Neutrophil (primary cell): Measurements from ENCODE around the gene FRRS1L.

Experiments used
- H3K27ac ChIP-seq: fragments of 200-600 bp; sonication (generic); 2 replicates; pipeline ENCODE4 v1.5.1; 2016; ENCODE audit warnings: mild to moderate bottlenecking, moderate library complexity
- H3K27me3 ChIP-seq: fragments of 200-600 bp; sonication (generic); 2 replicates; pipeline ENCODE4 v1.6.0; 2016; ENCODE audit warnings: mild to moderate bottlenecking
- H3K36me3 ChIP-seq: fragments of 200-600 bp; sonication (generic); 2 replicates; pipeline ENCODE4 v1.5.1; 2017
- H3K4me1 ChIP-seq, 2 experiments: fragments of 200-600 bp in 1 of 2; sonication (generic) in 1 of 2; 1 replicate in 1 of 2; 2 replicates in 1 of 2; pipeline versions ENCODE4 v1.5.1 to v1.6.1; 2013 to 2016; ENCODE audit warnings: low read depth in 1 of 2, low read length in 1 of 2, mild to moderate bottlenecking in 1 of 2, moderate library complexity in 1 of 2; ENCODE audit not compliant: control insufficient read depth in 1 of 2, insufficient read depth in 1 of 2
- H3K4me3 ChIP-seq, 2 experiments: fragments of 200-600 bp in 1 of 2; sonication (generic) in 1 of 2; 1 replicate in 1 of 2; 2 replicates in 1 of 2; pipeline ENCODE4 v1.5.1; 2013 to 2016; ENCODE audit warnings: low read depth in 1 of 2, low read length in 1 of 2, mild to moderate bottlenecking in 1 of 2, moderate library complexity in 1 of 2
- H3K9me3 ChIP-seq: fragments of 200-600 bp; sonication (generic); 2 replicates; pipeline ENCODE4 v1.5.1; 2016
- TF ChIP-seq, protein P1 (sequence below): fragments of 200-600 bp; sonication (generic); IDR thresholded peaks from 2 replicates; pipeline ENCODE4 v1.5.1; 2016; ENCODE audit warnings: antibody characterized with exemption

FRRS1L gene

DNA sequence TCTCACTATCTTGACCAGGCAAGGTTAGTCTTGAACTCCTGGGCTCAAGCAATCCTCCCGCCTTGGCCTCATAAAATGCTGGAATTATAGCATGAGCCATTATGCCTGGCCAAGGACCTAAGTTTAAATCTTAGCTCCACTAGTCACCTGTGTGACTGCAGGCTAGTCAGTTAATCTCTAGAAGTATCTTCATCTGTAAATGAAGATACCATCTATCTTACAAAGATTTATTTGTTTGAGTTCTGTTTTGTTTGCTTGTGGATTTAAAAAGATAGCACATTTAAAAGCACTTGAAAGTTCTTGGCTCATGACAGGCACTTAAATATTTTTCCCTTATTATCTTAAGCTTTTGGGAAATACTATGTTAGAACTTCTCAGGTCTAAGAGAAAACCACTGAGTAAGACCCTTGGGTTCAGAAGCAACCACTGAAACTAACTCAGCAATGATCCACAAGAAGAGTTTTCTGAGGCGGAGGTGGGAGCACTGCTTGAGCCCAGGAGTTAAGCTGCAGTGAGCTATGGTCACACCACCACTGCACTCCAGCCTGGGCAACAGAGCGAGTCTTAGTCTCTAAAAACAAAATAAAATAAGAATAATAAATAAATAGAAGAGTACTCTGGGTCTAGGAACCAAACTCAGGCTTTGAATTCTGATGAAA, 66.4 kb downstream of the FRRS1L start:
- Histone ChIP-seq H3K4me3 (no peak overlapping the region), H3K27me3 (no peaks in the 10 kb centered on the region), H3K4me1 (no peaks in the 10 kb centered on the region), H3K36me3 (no peaks in the 10 kb centered on the region), H3K27ac (no peak overlapping the region), H3K9me3 (no peaks in the 10 kb centered on the region)
- TF ChIP-seq, protein P1, sequence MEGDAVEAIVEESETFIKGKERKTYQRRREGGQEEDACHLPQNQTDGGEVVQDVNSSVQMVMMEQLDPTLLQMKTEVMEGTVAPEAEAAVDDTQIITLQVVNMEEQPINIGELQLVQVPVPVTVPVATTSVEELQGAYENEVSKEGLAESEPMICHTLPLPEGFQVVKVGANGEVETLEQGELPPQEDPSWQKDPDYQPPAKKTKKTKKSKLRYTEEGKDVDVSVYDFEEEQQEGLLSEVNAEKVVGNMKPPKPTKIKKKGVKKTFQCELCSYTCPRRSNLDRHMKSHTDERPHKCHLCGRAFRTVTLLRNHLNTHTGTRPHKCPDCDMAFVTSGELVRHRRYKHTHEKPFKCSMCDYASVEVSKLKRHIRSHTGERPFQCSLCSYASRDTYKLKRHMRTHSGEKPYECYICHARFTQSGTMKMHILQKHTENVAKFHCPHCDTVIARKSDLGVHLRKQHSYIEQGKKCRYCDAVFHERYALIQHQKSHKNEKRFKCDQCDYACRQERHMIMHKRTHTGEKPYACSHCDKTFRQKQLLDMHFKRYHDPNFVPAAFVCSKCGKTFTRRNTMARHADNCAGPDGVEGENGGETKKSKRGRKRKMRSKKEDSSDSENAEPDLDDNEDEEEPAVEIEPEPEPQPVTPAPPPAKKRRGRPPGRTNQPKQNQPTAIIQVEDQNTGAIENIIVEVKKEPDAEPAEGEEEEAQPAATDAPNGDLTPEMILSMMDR: no peak

DNA sequence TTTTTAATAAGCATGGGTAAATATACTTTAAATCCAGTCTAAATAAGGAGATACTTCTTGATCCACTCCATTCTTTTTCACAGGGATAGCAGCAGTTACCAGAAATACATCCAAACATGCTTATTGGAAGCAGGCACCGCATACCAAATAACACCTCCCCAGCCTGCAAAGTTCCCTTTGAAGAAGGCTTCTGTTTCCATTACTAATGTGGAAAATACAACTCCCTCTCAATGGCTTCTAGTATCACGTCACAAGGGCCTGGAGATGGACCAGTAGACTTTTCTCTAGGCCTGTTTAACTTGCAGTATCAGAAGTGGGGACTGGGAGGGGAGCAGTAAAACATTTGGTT, 68.1 kb downstream of the FRRS1L start:
- H3K4me1 ChIP-seq: no peaks in the 10 kb centered on the region
- no peak overlapping the region for H3K4me3 ChIP-seq
- no peaks in the 10 kb centered on the region for H3K9me3 ChIP-seq
- H3K27me3 ChIP-seq: no peaks in the 10 kb centered on the region
- TF ChIP-seq, protein P1: no peak
- peaks cover 4% of the 10 kb centered on the region for H3K36me3 ChIP-seq
- no peak overlapping the region for H3K27ac ChIP-seq

DNA sequence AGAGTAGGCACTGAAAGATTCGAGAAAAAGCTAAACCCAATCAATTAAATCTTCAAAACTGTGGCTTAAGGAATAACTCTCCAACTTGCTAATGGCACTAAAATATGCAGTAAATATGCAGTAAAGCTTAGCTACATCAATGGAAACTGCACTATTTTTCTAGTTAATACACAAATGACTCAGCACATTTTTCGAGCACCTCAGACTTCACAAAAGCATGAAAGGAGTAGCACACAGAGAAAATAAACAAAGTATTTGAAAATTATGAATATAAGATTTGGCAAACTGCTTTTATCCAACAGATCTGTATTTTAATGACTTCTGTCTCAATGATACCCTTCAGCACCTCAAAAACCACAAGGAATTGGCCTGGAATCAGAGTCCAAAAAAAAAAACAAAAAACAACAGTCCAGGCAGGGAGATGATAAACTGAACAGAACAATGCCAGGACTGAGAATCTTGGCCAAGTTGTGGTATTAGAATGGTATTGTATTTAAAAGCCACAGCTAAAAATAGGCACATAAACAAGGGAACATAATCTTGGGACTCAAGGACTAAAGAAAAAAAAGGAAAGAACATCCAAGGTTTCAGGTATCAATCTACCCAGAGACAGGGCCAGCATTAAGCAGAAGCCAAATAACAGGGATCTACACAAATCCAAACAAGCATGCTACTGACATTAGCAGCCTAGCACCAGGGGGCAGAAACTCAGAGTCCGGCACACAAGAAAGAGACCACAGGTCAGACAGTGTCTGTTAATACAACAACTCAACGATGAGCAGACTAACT, 68.7 kb downstream of the FRRS1L start:
- Histone ChIP-seq H3K4me3 (no peak overlapping the region), H3K27me3 (no peaks in the 10 kb centered on the region), H3K9me3 (no peaks in the 10 kb centered on the region), H3K4me1 (no peaks in the 10 kb centered on the region), H3K36me3 (peaks cover 9% of the 10 kb centered on the region), H3K27ac (no peak overlapping the region)
- TF ChIP-seq, protein P1: no peak

DNA sequence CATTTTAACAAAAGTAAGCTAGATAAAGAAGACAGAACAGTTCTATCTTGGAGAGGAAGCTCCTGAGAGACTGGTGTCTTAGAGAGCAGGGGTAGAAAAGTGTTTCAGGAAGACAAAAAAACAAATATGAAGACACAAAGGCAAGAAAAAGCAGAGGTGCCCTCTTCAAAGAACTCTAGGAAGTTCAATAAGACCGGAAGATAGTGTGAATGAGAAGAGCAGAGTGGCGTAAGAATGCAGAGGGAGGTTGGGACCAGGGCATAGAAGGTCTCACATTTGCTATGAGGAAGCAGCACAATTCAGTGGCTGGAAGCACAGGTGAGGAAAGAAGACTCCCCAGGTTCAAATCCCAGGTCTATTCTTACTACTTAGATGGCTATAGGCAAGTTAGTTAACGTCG, 69.9 kb downstream of the FRRS1L start:
- no peak overlapping the region for H3K4me3 ChIP-seq
- H3K4me1 ChIP-seq: no peaks in the 10 kb centered on the region
- peaks cover 12% of the 10 kb centered on the region for H3K36me3 ChIP-seq
- TF ChIP-seq, protein P1: no peak
- no peak overlapping the region for H3K27ac ChIP-seq
- no peaks in the 10 kb centered on the region for H3K9me3 ChIP-seq
- no peaks in the 10 kb centered on the region for H3K27me3 ChIP-seq

DNA sequence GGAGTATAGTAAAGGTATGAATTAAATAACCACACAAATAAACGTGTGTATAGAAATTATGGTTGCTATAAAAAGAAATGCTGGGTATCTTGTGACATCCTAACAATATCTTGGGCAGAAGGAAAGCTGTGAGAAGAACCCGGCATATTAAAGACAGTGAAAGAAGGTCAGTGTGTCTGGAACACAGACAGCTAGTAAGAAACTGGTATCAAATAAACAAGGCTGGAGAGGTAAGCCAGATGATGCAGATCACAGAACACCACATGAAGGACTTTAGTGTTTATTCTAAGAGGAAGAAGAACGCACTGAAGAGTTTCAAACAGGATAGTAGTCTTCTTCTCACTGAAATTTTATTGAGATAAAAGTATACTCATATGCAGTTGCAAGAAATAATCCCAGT, 71.7 kb downstream of the FRRS1L start:
- H3K9me3 ChIP-seq: no peaks in the 10 kb centered on the region
- no peak overlapping the region for H3K27ac ChIP-seq
- TF ChIP-seq, protein P1: no peak
- H3K4me3 ChIP-seq: no peak overlapping the region
- H3K27me3 ChIP-seq: no peaks in the 10 kb centered on the region
- peaks cover 19% of the 10 kb centered on the region for H3K36me3 ChIP-seq
- no peaks in the 10 kb centered on the region for H3K4me1 ChIP-seq
